PFSK-1 (cell line): ENCODE results near the gene PIK3R5.

Source experiments
- FOXP2 ChIP-seq: optimal IDR thresholded peaks from 2 replicates; pipeline ENCODE3; 2011; ENCODE audit warnings: borderline replicate concordance, control low read depth, inconsistent platforms; ENCODE audit not compliant: insufficient read depth; ENCODE audit errors: extremely low read length, extremely low read depth
- POLR2AphosphoS5 ChIP-seq: IDR thresholded peaks from 2 replicates; pipeline ENCODE4 v1.6.1; 2012; ENCODE audit warnings: low read depth, mild to moderate bottlenecking, control low read depth, low read length, moderate library complexity
- REST ChIP-seq, 2 experiments: IDR thresholded peaks; 2 replicates each; pipeline versions ENCODE4 v1.6.1 to v1.8.0; 2011 to 2012; ENCODE audit warnings: low read depth in 2 of 2, low read length in 2 of 2, control low read depth in 1 of 2, inconsistent platforms in 1 of 2, mild to moderate bottlenecking in 1 of 2, moderate library complexity in 1 of 2; ENCODE audit not compliant: insufficient read depth in 1 of 2
- SIN3A ChIP-seq: IDR thresholded peaks from 2 replicates; pipeline ENCODE4 v1.6.1; 2012; ENCODE audit warnings: mild to moderate bottlenecking, low read length, moderate library complexity, borderline replicate concordance; ENCODE audit not compliant: insufficient read depth
- TAF1 ChIP-seq: IDR thresholded peaks from 2 replicates; pipeline ENCODE4 v1.6.1; 2012; ENCODE audit warnings: low read length, control low read depth, borderline replicate concordance; ENCODE audit not compliant: insufficient read depth

GRCh38 chr17:9002227-9002605, 36.7 kb upstream of the PIK3R5 start:
- no peak for TF ChIP-seq POLR2AphosphoS5
- TF ChIP-seq REST (IDR thresholded peaks at IDR 0.05; ENCODE audit: insufficient read depth in 1 of 2, low read depth in 2 of 2, low read length in 2 of 2), result no peak
- no peak for TF ChIP-seq FOXP2
- no peak for TF ChIP-seq SIN3A
- no peak for TF ChIP-seq TAF1
